HL-60 (cell line): ENCODE results near the gene CDH23.

Source experiments
- POLR2AphosphoS5 ChIP-seq: IDR thresholded peaks from 2 replicates; pipeline ENCODE4 v1.6.1; 2012; ENCODE audit warnings: low read depth
- TF ChIP-seq, protein P1 (sequence below): IDR thresholded peaks from one replicate; pipeline ENCODE4 v1.5.1; 2011; ENCODE audit warnings: low read length, control low read depth, inconsistent platforms; ENCODE audit not compliant: insufficient read depth
- TF ChIP-seq, protein P2 (sequence below): IDR thresholded peaks from 2 replicates; pipeline ENCODE4 v1.6.1; 2012; ENCODE audit warnings: low read depth; ENCODE audit not compliant: insufficient replicate concordance

DNA sequence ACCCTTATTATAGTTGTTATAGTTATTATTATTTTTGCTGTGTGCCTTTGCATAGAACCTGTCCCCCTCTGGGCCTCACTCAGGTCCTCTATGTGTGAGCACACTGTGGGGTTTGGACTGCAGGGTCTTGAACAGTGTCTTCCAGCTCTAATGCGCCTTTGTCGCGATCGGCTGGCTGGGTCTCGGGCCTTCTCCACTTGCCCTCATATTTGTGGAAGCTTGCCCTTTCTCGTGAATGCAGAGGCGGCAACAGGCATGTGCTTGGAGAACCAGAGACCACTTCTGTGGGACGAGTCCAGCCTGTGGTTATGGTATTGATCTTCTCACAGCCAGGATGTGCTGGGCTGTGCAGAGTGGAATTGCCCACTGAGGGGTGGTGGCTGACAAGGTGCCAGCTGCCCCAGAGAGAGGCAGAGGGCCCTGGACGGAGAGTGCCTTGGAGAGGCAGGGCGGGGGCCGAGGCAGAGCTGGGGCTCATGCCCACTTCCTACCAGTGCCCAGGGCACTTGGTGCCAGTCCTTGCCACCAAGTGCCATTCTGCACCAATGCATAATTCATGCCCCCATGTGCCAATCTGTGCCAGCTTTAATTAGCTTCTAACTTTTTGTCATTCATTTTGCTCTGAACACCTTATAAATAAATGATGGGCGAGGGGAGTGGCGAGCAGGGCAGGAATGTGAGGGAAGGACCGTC, 6.8 kb upstream of the CDH23 start:
- TF ChIP-seq, protein P1, sequence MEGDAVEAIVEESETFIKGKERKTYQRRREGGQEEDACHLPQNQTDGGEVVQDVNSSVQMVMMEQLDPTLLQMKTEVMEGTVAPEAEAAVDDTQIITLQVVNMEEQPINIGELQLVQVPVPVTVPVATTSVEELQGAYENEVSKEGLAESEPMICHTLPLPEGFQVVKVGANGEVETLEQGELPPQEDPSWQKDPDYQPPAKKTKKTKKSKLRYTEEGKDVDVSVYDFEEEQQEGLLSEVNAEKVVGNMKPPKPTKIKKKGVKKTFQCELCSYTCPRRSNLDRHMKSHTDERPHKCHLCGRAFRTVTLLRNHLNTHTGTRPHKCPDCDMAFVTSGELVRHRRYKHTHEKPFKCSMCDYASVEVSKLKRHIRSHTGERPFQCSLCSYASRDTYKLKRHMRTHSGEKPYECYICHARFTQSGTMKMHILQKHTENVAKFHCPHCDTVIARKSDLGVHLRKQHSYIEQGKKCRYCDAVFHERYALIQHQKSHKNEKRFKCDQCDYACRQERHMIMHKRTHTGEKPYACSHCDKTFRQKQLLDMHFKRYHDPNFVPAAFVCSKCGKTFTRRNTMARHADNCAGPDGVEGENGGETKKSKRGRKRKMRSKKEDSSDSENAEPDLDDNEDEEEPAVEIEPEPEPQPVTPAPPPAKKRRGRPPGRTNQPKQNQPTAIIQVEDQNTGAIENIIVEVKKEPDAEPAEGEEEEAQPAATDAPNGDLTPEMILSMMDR, result no peak
- TF ChIP-seq POLR2AphosphoS5, result no peak
- TF ChIP-seq, protein P2, sequence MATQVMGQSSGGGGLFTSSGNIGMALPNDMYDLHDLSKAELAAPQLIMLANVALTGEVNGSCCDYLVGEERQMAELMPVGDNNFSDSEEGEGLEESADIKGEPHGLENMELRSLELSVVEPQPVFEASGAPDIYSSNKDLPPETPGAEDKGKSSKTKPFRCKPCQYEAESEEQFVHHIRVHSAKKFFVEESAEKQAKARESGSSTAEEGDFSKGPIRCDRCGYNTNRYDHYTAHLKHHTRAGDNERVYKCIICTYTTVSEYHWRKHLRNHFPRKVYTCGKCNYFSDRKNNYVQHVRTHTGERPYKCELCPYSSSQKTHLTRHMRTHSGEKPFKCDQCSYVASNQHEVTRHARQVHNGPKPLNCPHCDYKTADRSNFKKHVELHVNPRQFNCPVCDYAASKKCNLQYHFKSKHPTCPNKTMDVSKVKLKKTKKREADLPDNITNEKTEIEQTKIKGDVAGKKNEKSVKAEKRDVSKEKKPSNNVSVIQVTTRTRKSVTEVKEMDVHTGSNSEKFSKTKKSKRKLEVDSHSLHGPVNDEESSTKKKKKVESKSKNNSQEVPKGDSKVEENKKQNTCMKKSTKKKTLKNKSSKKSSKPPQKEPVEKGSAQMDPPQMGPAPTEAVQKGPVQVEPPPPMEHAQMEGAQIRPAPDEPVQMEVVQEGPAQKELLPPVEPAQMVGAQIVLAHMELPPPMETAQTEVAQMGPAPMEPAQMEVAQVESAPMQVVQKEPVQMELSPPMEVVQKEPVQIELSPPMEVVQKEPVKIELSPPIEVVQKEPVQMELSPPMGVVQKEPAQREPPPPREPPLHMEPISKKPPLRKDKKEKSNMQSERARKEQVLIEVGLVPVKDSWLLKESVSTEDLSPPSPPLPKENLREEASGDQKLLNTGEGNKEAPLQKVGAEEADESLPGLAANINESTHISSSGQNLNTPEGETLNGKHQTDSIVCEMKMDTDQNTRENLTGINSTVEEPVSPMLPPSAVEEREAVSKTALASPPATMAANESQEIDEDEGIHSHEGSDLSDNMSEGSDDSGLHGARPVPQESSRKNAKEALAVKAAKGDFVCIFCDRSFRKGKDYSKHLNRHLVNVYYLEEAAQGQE, result no peak
